Measurements from ENCODE around the gene SEMA4C.

Gene SEMA4C

DNA sequence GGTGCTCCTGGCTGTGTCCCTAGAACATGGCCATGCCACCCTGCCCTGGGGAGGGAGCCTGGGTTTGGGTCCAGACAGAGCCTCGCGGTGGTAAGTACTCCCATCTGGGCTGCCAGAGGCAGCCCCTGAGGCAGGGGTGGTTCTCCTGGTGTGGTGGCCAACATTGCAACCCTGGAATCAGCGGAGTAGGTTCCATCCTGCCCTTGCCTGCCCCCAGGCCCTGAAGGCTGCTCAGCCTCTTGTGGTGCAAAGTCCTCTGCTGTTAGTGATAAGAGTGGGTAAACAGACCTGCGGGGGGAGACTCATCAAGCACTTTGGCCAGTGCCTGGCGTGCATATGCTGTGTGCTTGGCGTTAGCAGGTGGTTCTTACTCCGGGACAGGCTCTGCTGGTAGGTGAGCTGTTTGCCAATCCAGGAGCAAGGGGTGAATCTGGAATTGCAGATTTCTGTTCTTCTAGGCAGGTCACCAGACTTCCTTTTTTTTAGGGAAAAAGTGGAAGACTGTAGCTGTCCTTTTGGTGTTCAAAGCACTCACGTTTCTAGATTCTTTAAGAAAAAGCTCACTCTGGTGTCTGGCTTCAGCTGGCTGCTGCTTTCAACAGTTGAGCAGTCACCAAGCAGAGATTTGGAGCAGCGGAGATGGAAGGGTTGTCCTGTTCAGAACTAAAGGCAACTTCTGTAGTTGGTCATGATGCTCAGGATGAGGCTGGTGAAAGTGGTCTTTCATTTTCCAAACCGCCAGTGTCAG lies 50.6 kb downstream of the SEMA4C start:
- no peak for DNase-seq

DNA sequence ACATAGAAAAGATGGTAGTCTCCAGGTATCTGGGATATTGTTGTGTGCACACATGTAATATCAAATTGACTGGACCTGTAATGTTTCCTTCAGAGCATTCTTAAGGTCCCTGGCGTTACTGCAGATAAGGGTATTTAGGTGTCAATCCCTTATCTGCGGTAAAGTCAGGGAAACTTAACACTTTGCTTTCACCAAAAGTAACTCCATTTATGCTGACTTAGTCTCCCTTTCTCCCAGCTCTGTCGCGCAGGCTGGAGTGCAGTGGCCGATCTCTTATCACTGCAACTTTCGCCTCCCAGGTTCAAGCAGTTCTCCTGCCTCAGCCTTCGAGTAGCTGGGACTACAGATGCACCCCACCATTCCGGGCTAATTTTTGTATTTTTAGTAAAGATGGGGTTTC lies 52.0 kb downstream of the SEMA4C start:
- DNase-seq = no peak

DNA sequence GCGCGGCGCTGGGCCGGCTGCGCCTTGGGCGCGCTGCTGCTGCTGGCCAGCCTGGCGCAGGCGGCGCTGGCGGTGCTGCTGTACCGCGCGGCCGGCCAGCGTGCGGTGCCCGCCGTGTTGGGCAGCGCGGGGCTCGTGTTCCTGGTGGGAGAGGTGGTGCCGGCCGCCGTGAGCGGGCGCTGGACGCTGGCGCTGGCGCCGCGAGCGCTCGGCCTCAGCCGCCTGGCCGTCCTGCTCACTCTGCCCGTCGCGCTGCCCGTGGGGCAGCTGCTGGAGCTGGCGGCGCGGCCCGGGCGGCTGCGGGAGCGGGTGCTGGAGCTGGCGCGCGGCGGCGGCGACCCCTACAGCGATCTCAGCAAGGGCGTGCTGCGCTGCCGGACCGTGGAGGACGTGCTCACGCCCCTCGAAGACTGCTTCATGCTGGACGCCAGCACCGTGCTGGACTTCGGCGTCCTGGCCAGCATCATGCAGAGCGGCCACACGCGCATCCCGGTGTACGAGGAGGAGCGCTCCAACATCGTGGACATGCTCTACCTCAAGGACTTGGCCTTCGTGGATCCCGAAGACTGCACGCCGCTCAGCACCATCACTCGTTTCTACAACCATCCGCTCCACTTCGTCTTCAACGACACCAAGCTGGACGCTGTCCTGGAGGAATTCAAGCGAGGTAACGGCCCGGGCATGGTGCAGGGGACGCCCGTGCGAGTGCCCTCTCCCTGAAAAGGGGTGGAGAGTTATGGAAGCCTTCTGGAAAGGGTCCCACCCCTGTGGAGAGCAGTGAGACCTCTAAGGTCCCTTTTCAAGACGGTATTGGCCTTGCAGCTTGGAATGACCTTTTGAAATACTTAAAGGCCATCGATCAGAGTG lies 52.8 kb downstream of the SEMA4C start:
- DNase-seq = peak; percentile 26

DNA sequence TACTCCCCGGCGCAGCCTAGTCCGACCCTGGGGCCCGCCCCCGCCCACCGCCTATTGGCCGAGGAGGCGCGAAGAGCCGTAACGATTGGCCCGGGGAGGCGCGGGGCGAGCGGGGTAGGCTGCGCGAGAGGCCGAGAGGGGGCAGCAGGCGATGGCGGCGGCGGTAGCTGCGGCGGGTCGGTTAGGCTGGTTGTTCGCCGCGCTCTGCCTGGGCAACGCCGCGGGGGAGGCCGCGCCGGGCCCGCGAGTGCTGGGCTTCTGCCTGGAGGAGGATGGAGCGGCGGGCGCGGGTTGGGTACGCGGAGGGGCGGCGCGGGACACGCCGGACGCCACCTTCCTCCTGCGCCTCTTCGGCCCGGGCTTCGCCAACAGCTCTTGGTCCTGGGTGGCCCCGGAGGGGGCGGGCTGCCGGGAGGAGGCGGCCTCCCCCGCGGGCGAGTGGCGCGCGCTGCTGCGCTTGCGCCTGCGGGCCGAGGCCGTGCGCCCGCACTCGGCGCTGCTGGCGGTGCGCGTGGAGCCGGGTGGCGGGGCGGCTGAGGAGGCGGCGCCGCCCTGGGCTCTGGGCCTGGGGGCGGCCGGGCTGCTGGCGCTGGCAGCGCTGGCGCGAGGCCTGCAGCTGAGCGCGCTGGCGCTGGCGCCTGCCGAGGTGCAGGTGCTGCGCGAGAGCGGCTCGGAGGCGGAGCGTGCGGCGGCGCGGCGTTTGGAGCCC lies 53.6 kb downstream of the SEMA4C start, which contains the start of gene CNNM3:
TSS of gene CNNM3 (plus strand) at position 142 of the 709 bp plus-strand sequence. CDS start at position 152, 10 bp downstream.
- DNase-seq = peak; percentile 96

DNA sequence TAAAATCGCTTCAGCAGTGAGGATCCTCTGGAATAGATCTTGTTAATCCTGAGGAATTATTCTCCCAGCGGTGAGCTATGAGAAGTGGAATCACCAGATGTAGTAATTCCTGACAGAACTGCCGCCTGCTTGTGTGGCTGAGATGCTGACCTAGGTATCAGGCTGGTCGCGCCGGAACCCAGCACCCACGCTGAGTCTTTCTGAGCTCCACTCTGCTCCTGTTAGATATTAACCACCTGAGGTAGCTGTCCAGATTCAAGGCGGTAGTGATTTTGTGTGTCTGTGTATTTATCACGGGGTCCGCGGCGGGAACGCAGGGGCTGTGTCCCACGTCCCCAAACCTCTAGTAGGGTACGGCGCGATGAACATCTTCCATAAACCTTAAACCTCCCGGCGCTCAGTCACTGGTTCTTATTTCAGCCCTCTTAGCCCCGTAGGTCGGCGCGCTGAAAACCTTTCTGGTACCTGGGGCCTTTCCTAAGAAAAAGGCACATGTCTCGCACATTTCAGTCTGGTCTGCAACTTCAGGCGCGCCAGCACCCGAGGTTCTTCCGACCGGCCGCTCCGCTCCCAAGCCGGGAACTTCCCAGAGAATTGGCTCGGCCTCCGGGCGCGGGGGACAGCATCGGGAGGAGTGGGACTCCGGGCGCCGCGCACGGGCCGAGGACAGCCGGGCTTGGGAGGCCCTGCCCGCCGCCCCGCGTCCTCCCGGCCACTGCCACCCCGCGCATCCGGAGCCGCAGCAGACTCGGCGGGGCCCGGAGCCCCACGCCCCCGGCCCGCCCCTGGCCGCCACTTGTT lies 54.4 kb downstream of the SEMA4C start:
- DNase-seq = peak; percentile 58

DNA sequence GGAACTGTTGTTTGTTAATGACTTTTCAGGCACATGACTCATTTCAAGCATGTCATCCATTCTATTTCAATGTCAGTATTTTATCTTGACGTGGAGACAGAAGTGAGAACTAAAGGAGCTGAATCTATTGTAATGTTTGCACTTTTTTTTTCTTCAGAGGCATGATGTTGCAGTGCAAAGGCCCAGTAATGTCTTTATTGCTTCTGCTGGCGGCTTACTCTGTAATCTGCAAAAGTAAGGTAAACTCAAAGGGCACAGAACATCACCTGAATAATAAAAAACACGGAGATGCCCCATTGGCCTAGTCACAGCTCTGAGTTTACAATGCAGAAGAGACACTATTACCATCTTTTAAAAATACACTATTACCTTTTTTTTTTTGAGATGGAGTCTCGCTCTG lies 56.2 kb downstream of the SEMA4C start:
- no peak for DNase-seq

DNA sequence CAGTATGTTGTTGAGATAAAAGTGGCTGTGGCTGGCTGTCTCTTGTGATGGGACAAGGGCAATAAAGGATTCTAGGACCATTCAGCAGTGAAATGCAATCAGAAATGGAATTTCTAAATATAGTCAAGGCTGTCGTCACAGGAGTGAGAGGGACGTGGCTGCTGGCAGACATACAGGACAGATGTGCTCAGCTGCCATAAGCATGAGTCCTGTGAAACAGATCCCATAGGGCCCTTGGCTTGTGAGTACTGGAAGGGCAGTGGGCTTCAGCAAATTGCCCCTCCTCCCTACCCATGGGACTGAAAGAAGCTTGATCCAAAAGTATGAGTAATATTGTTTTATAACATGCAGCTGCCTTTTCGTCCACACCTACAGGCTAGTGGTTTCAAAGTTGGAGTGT lies 58.0 kb downstream of the SEMA4C start:
- DNase-seq = no peak

DNA sequence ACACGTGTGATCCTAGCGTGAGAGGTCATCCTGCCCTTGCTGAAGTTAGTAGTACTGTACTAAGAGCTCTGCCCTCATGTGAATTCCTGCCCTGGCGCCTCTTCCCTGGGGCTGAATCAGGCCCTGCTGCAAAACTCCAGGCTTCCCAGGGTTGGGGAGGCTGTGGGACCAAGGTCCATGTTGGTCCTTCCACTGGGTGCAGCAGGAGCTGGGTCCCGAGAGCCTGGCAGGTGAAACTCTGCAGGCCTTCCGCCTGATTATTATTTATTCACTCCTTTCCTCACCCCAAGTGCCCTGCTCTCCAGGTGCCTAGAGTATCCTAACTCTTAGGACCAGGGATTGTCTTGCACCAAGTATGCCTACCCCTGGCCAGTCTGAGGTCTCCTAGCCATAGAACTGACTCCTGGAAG lies 59.1 kb downstream of the SEMA4C start:
- no peak for DNase-seq

DNA sequence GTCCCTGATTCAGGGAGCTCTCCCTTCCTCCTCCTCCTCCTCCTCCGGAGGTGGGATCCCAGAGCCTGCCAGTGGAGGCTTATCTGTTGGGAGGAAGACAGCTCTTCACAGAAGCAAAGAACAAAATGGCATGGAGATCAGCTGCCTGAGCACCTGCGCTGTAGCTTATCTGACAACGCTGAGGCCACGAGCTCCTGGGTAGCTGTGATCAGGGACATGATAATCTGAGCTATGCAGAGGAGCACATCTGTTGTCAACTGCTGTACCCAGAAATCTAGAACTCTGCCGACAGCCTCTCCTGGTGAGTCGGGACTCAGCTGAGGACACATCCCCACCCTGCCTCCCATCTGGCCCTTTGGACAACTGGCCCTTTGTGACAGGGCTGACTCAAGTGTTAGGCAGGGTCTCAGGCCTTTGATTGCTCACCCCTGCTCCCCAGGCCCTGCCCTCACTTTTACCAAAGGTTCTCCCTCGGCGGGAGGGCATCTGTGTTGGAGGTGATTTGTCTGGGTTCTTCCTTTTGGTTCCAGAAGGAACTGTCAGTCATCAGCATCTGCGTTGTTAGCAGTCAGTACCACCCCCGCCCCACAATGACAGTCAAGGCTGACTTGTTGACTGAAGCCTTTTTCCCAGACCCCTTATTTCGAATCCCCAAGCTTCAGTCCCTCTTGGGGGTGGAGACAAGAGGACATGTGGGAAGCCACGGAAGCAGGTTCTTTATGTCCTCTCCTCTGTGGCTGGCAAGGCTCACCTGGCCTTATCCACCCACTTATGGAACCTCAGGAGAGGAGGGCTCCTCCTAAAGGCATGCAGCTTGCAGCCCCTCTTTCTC lies 59.7 kb downstream of the SEMA4C start:
- no peak for DNase-seq

Data from RPMI8226 (cell line).